ENCODE results near the gene IGSF3. TPM values are rescaled to one million over a fixed set of nuclear protein-coding genes. Genes with fewer than 3 reads are reported as not detected.

Gene IGSF3
- total RNA-seq, 1 donor from 2014 or later = 2.8 TPM

GRCh38 chr1:116532671-116533428 lies 134.7 kb downstream of the IGSF3 start:
- no peak for DNase-seq (ENCODE audit: extremely low read depth, low read depth, low spot score)

DNA sequence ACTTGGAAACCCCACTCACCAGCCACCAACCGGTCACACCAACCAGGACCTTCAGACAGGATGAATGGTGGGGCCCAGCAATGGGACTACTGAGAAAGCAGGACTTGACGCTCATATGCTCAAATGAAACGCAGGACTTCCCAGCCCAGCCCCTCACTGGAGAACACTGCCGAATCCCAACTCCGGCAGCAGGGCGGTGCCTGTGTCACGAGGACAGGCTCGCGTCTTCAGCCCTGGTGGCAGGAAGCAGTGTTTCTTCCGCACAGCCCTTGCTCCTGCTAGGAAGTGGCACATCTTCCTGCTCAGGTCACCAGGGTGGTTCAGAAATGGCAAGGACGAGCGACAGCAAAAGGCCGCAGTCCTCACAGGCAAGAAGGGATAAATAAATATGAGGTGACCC lies 135.6 kb downstream of the IGSF3 start:
- DNase-seq (ENCODE audit: extremely low read depth, low read depth, low spot score) = no peak

DNA sequence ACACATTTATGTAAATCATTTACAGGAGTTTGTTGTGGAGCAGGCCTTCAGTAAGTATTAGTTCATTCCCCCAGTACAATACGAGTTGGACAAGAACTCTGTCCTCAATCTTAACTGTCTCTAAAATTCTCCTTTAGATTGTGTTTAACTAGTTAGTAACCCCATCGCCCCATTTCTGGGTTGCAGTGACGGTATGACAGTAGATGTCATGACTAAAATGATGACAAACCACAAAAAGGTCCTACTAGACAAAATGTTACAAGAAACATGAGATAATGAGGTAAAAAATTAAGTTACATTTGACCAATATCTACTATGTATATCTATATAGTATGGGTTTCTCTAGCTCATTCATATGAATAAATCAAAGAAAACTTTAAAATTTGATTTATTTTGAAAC lies 137.9 kb downstream of the IGSF3 start:
- DNase-seq (ENCODE audit: extremely low read depth, low read depth, low spot score) = no peak

- no peak for DNase-seq (ENCODE audit: extremely low read depth, low read depth, low spot score)
These were observed 138.3 kb downstream of the IGSF3 start for GRCh38 chr1:116529199-116529631.

- no peak for DNase-seq (ENCODE audit: extremely low read depth, low read depth, low spot score)
These were observed 139.0 kb downstream of the IGSF3 start for GRCh38 chr1:116528329-116529083.

DNA sequence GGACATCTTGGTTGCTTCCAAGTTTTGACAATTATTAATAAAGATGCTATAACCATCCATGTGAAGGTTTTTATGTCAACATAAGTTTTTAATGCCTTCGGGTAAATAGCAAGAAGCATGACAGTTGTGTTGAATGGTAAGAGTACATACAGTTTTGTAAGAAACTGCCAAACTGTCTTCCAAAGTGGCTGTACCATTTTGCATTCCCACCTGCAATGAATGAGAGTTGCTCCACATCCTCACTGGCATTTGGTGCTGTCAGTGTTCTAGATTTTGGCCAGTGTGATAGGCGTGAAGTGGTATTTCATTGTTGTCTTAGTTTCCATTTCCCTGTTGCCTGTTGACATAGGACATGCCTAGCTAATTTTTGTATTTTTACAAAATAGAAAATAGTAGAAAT lies 142.1 kb downstream of the IGSF3 start:
- DNase-seq (ENCODE audit: extremely low read depth, low read depth, low spot score) = no peak

Other genes with a start within 250 kb of the IGSF3 start
- gene CD58, start 96.7 kb downstream of the IGSF3 start, total RNA-seq = 8.2 and 17.2 TPM in 2 replicates
- not detected in 2 replicates for gene CD2, start 86.7 kb upstream of the IGSF3 start, total RNA-seq
- 86.9 and 92.3 TPM in 2 replicates for gene PTGFRN, start 242.2 kb upstream of the IGSF3 start, total RNA-seq

Measured in glomerular endothelial cell (primary cell).